OCI-LY1 (cell line): ENCODE data around the gene NCAPD2.

Experiments
- H2AFZ ChIP-seq: fragments of 200-600 bp; sonication (generic), shearing (Covaris generic); 2 replicates; pipeline ENCODE4 v1.6.0; 2014; ENCODE audit warnings: antibody characterized with exemption, mild to moderate bottlenecking, low read length
- H3F3A ChIP-seq: fragments of 200-600 bp; sonication (generic), shearing (Covaris generic); 2 replicates; pipeline ENCODE4 v1.6.0; 2014; ENCODE audit warnings: mild to moderate bottlenecking, antibody characterized with exemption, low read length, moderate library complexity; ENCODE audit not compliant: insufficient read depth
- H3K27ac ChIP-seq: fragments of 200-600 bp; sonication (generic); 2 replicates; pipeline ENCODE4 v1.5.1; 2014; ENCODE audit warnings: low read length, mixed run types, mild to moderate bottlenecking, low read depth; ENCODE audit not compliant: poor library complexity, severe bottlenecking
- H3K27me3 ChIP-seq: fragments of 200-600 bp; sonication (generic); 2 replicates; pipeline ENCODE4 v1.6.0; 2014; ENCODE audit warnings: antibody characterized with exemption, mild to moderate bottlenecking, low read length, moderate library complexity; ENCODE audit not compliant: insufficient read depth
- H3K36me3 ChIP-seq: fragments of 200-600 bp; sonication (generic); 2 replicates; pipeline ENCODE4 v1.6.1; 2014; ENCODE audit warnings: mild to moderate bottlenecking, antibody characterized with exemption, low read length, moderate library complexity, mixed read lengths; ENCODE audit not compliant: insufficient read depth
- H3K4me1 ChIP-seq: fragments of 200-600 bp; sonication (generic); 2 replicates; pipeline ENCODE4 v1.5.1; 2014; ENCODE audit warnings: mild to moderate bottlenecking, low read length, moderate library complexity; ENCODE audit not compliant: insufficient read depth, severe bottlenecking
- H3K4me2 ChIP-seq: fragments of 200-600 bp; sonication (generic), shearing (Covaris generic); 2 replicates; pipeline ENCODE4 v1.6.1; 2014; ENCODE audit warnings: low read length
- H3K4me3 ChIP-seq: fragments of 200-600 bp; sonication (generic); 2 replicates; pipeline ENCODE4 v1.5.1; 2014; ENCODE audit warnings: low read length, low read depth, mild to moderate bottlenecking, mixed read lengths; ENCODE audit not compliant: poor library complexity, severe bottlenecking
- H3K79me2 ChIP-seq: fragments of 200-600 bp; shearing (Covaris generic); 2 replicates; pipeline ENCODE4 v1.6.1; 2016; ENCODE audit warnings: mixed run types, low read length, mixed read lengths; ENCODE audit not compliant: insufficient read depth
- H3K9ac ChIP-seq: fragments of 200-600 bp; sonication (generic), shearing (Covaris generic); 2 replicates; pipeline ENCODE4 v1.6.1; 2014; ENCODE audit warnings: mild to moderate bottlenecking, low read length, mixed read lengths
- H3K9me2 ChIP-seq: fragments of 200-600 bp; sonication (generic), shearing (Covaris generic); 2 replicates; pipeline ENCODE4 v1.6.1; 2014; ENCODE audit warnings: low read depth, mild to moderate bottlenecking, low read length, mixed read lengths
- H3K9me3 ChIP-seq: fragments of 200-600 bp; shearing (Covaris generic); 2 replicates; pipeline ENCODE4 v1.6.1; 2014; ENCODE audit warnings: low read length, mixed read lengths
- H4K20me1 ChIP-seq: fragments of 200-600 bp; sonication (generic), shearing (Covaris generic); 2 replicates; pipeline ENCODE4 v1.6.0; 2016; ENCODE audit warnings: mild to moderate bottlenecking, low read length; ENCODE audit not compliant: insufficient read depth
- EZH2 ChIP-seq: fragments of 200-600 bp; sonication (generic), shearing (Covaris generic); IDR thresholded peaks from 2 replicates; pipeline ENCODE4 v1.8.0; 2017; ENCODE audit warnings: borderline replicate concordance, mixed run types, mild to moderate bottlenecking, antibody characterized with exemption, low read length, moderate library complexity, mixed read lengths
- TF ChIP-seq, protein P1 (sequence below): fragments of 200-600 bp; sonication (generic), shearing (Covaris generic); IDR thresholded peaks from 2 replicates; pipeline ENCODE4 v1.5.1; 2017; ENCODE audit warnings: mild to moderate bottlenecking, antibody characterized with exemption, low read length, moderate library complexity, mixed read lengths

The NCAPD2 gene

DNA sequence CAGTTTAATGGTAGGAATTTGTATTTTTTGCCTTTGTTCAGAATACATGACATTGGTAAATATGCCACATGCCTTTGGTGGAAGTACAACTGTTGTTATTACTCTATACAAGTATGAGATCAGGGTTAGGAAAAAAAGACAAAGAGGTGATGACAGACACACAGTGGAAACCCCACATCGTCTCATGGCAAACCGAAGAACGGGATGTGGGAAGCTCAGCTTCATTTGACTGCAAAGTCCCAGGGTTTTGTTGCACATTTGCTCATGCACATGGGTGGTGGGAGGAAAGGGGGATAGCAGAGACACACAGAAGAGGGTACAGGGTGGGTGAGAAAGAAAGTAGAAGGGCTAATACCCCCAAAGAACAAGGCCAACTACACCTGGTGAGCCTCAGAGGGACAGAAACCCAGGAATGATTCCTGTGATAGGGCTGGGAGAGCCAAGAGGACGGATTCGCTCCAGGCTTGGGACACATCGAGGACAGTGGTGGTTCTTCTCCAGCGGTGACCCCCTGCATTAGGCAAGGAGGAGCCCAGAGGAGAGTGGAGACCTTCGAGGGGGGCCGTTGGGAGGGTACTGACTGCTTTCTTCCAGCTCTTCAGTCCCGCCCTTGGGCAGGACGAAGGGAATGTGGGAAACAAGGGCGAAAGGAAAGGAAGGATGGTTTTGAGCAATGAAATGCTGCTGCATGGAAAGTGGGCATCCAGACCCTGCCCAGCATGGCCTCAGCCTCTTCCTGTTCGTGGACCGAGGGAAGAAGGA, 31.5 kb upstream of the NCAPD2 start:
- TF ChIP-seq, protein P1, sequence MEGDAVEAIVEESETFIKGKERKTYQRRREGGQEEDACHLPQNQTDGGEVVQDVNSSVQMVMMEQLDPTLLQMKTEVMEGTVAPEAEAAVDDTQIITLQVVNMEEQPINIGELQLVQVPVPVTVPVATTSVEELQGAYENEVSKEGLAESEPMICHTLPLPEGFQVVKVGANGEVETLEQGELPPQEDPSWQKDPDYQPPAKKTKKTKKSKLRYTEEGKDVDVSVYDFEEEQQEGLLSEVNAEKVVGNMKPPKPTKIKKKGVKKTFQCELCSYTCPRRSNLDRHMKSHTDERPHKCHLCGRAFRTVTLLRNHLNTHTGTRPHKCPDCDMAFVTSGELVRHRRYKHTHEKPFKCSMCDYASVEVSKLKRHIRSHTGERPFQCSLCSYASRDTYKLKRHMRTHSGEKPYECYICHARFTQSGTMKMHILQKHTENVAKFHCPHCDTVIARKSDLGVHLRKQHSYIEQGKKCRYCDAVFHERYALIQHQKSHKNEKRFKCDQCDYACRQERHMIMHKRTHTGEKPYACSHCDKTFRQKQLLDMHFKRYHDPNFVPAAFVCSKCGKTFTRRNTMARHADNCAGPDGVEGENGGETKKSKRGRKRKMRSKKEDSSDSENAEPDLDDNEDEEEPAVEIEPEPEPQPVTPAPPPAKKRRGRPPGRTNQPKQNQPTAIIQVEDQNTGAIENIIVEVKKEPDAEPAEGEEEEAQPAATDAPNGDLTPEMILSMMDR, result no peak
- no peak for TF ChIP-seq EZH2
- Histone ChIP-seq H3K9ac (peak overlapping the region; percentile 46), H4K20me1 (no peaks in the 10 kb centered on the region), H3K4me1 (peaks cover 50% of the 10 kb centered on the region), H3K4me2 (peak overlapping the region; percentile 16; the same call in 1 of the 2 replicates), H3K9me3 (no peaks in the 10 kb centered on the region), H3F3A (0 out of 2 replicates have a peak, but pooled peaks cover 3% of the 10 kb centered on the region), H3K27ac (peak overlapping the region; percentile 92), H3K9me2 (no peaks in the 10 kb centered on the region), H3K36me3 (peaks cover 94% of the 10 kb centered on the region), H3K27me3 (no peaks in the 10 kb centered on the region), H3K4me3 (peak overlapping the region; percentile 4), H2AFZ (no peak overlapping the region), H3K79me2 (no peaks in the 10 kb centered on the region)

- H3K36me3 ChIP-seq, result peaks cover 94% of the 10 kb centered on the region
- peaks cover 3% of the 10 kb centered on the region for H3K79me2 ChIP-seq
- H3K27ac ChIP-seq, result peak overlapping the region; percentile 92
- H3K9me2 ChIP-seq, result no peaks in the 10 kb centered on the region
- H3K9ac ChIP-seq, result peak overlapping the region; percentile 20; the same call in 1 of the 2 replicates
- H3F3A ChIP-seq, result 0 out of 2 replicates have a peak, but pooled peaks cover 3% of the 10 kb centered on the region
- no peak overlapping the region for H3K4me3 ChIP-seq
- TF ChIP-seq, protein P1, result no peak
- 0 out of 2 replicates have a peak, but pooled peaks cover 2% of the 10 kb centered on the region for H3K9me3 ChIP-seq
- peak overlapping the region; percentile 16; the same call in 1 of the 2 replicates for H3K4me2 ChIP-seq
- H3K4me1 ChIP-seq, result peaks cover 57% of the 10 kb centered on the region
- no peaks in the 10 kb centered on the region for H4K20me1 ChIP-seq
- H3K27me3 ChIP-seq, result no peaks in the 10 kb centered on the region
- H2AFZ ChIP-seq, result no peak overlapping the region
Measured at GRCh38 chr12:6463216-6463615, 30.7 kb upstream of the NCAPD2 start.

DNA sequence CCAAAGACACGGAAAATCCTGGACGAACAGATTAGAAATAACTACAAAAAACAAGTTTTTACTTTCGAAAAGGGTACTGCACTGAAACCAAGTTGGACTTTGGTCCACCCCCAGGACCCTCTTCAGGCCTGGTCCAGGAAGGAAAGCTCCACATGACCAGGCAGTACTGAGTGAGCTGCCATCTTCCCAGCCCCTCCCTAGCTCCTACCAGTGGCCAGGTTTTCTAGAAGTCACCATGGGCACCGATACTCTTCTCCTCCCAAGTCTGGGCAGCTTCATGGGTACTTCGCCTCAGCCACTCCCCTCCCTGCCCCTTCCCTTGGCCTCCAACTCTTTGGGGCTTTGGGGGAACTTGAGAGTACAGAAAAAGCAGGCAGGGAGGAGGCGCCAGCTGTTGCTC, 30.0 kb upstream of the NCAPD2 start:
- no peaks in the 10 kb centered on the region for H4K20me1 ChIP-seq
- H3K4me3 ChIP-seq, result no peak overlapping the region
- H3K4me1 ChIP-seq, result peaks cover 63% of the 10 kb centered on the region
- no peak overlapping the region for H2AFZ ChIP-seq
- peaks cover 94% of the 10 kb centered on the region for H3K36me3 ChIP-seq
- H3K79me2 ChIP-seq, result peaks cover 9% of the 10 kb centered on the region
- no peak overlapping the region for H3K4me2 ChIP-seq
- H3K9ac ChIP-seq, result no peak overlapping the region; the same call in 1 of the 2 replicates
- H3K9me2 ChIP-seq, result no peaks in the 10 kb centered on the region
- peak overlapping the region; percentile 92 for H3K27ac ChIP-seq
- TF ChIP-seq EZH2, result no peak
- TF ChIP-seq, protein P1, result no peak
- H3K27me3 ChIP-seq, result no peaks in the 10 kb centered on the region
- 0 out of 2 replicates have a peak, but pooled peaks cover 3% of the 10 kb centered on the region for H3K9me3 ChIP-seq
- H3F3A ChIP-seq, result 0 out of 2 replicates have a peak, but pooled peaks cover 3% of the 10 kb centered on the region
